RWPE1 (cell line): Measurements from ENCODE around the gene PLSCR1.
"Not testable (repeated sequence)": the region's sequence is repeated elsewhere in the genome, so short reads cannot be mapped to it uniquely, and the experiment has no call there.

Source experiments
- CTCF ChIA-PET: fragments of 350-600 bp; sonication (Branson Sonifier 250); formaldehyde crosslinking; extraction: SDS; loops from one replicate; lab custom pipeline; 2021; lab: Yijun Ruan, JAX
- POLR2A ChIA-PET: fragments of 400-600 bp; formaldehyde crosslinking; extraction: SDS; loops from one replicate; lab custom pipeline; 2020; ENCODE audit warnings: antibody characterized with exemption; ENCODE audit not compliant: low non-redundant PET; lab: Yijun Ruan, JAX
- DNase-seq: peaks from one replicate; pipeline ENCODE4 v3.0.0; 2012; ENCODE audit warnings: low spot score
- H3K27ac ChIP-seq: fragments of 450-650 bp; 2 replicates; pipeline ENCODE4 v1.5.1; 2017
- TF ChIP-seq, protein P1 (sequence below): fragments of 450-650 bp; conservative IDR thresholded peaks from 2 replicates; pipeline ENCODE4 v1.5.1; 2017; ENCODE audit warnings: low read depth, mild to moderate bottlenecking

The PLSCR1 gene

DNA sequence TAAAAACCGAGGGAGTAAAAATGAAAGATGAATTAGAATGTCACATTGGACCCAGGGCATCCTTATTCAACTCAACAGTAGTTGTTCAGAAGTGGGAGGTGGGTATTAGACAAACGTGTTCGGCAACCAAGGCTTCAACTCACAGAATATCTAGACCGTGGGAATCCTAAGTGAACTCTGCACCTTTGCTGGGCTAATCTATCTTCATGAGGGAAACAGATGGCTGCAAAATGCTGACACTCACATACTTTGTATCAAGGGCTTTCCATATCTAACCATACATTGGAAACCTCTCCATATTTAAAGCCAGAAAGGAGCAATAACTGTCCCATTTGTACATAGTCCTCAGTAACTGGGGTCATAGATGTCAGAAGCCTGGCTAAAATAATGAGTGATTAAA is 20.9 kb downstream of the PLSCR1 start:
- CTCF ChIA-PET = no interaction called here
- POLR2A ChIA-PET = no interaction called here
- no peak overlapping the region for H3K27ac ChIP-seq
- TF ChIP-seq, protein P1, sequence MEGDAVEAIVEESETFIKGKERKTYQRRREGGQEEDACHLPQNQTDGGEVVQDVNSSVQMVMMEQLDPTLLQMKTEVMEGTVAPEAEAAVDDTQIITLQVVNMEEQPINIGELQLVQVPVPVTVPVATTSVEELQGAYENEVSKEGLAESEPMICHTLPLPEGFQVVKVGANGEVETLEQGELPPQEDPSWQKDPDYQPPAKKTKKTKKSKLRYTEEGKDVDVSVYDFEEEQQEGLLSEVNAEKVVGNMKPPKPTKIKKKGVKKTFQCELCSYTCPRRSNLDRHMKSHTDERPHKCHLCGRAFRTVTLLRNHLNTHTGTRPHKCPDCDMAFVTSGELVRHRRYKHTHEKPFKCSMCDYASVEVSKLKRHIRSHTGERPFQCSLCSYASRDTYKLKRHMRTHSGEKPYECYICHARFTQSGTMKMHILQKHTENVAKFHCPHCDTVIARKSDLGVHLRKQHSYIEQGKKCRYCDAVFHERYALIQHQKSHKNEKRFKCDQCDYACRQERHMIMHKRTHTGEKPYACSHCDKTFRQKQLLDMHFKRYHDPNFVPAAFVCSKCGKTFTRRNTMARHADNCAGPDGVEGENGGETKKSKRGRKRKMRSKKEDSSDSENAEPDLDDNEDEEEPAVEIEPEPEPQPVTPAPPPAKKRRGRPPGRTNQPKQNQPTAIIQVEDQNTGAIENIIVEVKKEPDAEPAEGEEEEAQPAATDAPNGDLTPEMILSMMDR = no peak
- no peak for DNase-seq

DNA sequence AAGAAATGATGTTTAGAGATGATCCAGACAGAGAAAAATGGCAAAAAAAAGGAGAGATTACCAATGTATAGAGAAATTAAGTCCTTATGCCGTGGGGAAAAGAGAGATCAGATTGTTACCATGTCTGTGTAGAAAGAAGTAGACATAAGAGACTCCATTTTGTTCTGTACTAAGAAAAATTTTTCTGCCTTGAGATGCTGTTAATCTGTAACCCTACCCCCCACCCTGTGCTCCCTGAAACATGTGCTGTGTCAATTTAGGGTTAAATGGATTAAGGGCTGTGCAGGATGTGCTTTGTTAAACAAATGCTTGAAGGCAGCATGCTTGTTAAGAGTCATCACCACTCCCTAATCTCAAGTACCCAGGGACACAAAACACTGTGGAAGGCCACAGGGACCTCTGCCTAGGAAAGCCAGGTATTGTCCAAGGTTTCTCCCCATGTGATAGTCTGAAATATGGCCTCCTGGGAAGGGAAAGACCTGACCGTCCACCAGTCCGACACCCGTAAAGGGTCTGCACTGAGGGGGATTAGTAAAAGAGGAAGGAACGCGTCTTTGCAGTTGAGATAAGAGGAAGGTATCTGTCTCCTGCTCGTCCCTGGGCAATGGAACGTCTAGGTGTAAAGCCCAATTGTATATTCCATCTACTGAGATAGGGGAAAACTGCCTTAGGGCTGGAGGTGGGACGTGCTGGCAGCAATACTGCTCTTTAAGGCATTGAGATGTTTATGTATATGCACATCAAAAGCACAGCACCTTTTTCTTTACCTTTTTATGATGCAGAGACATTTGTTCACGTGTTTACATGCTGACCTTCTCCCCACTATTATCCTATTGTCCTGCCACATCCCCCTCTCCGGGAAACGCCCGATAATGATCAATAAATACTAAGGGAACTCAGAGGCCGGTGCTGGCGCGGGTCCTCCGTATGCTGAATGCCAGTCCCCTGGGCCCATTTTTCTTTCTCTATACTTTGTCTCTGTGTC is 21.9 kb downstream of the PLSCR1 start:
- POLR2A ChIA-PET, CTCF ChIA-PET, H3K27ac ChIP-seq, DNase-seq: not testable (repeated sequence)

DNA sequence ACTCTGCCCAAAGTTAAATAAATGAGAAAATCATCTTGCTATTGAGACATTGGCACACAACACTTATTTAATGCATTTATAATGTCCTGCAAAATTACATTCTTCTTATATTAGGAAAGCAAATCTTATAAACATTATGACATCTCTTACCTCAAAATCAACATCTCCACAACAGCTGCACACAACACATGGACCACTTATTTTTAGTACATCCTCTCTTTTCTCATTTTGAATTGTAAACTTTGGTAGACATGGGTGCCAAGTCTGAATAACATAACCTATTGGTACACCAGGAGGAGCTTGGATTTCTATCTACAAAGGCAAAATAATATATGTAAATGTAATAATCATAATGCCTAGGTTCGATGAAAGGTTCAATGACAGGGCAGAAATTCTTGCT is 23.0 kb downstream of the PLSCR1 start:
- ChIA-PET CTCF (no interaction called here), POLR2A (no interaction called here)
- no peak for DNase-seq
- H3K27ac ChIP-seq = no peak overlapping the region
- TF ChIP-seq, protein P1 = no peak

DNA sequence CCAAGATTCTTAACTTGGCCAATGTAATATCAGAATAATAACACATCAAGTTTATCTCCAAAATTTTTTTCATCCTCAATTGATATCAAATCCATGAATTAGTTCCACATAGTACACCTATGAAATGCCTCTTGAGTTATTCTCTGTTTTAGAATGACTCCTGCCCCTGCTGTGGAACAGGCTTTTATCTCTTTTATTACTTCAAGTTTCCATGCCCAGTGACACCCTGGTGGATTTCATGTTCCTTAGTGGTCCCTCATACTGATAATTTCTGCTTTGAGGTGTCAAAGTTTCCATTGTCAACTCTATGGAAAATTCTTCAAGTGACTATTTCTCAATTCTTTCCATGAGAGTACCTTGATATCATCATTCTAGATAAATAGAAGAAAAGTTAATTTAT is 24.6 kb downstream of the PLSCR1 start:
- DNase-seq = no peak
- ChIA-PET POLR2A (no interaction called here), CTCF (no interaction called here)
- TF ChIP-seq, protein P1 = no peak
- H3K27ac ChIP-seq = no peak overlapping the region

DNA sequence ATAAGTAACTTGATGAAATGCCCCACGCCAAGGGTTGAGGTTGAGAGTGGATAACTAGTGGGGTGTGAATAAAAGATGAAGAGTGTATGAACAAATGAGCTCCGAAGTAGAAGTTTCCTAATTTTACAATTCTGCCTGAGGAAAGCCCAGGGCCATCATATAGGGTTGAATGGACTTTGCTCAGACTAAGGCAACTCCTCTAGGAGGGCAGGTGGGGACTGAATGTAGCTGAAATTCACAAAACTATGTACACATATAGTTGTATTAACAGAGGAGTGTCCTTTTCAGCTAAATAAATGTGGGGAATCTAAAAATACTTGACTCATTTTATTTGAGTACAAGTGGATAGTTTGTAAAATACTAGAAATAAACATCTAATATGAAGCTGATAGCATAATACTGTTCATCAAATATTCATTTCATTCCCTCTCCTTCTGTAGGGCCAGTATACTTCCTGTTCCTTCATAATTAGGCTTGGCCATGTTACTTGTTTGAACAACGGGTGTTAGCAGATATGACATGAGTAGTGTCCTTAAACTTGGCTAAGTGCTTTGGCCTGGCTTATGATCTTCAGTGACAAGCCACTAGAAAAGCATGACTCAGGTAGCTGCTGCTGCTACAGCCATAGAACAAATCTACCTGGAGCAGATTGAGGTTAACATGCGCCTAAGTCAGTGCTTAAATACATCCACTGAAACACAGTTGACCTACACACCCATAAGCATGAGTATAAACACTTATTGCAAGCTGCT is 26.5 kb downstream of the PLSCR1 start:
- no peak overlapping the region for H3K27ac ChIP-seq
- ChIA-PET CTCF (interaction anchor here (0.6 kb wide), 1 partner anchor 85 kb away, joined by 3 read pairs; no protein-coding TSS in a partner anchor), POLR2A (no interaction called here)
- TF ChIP-seq, protein P1 = no peak
- DNase-seq = no peak

DNA sequence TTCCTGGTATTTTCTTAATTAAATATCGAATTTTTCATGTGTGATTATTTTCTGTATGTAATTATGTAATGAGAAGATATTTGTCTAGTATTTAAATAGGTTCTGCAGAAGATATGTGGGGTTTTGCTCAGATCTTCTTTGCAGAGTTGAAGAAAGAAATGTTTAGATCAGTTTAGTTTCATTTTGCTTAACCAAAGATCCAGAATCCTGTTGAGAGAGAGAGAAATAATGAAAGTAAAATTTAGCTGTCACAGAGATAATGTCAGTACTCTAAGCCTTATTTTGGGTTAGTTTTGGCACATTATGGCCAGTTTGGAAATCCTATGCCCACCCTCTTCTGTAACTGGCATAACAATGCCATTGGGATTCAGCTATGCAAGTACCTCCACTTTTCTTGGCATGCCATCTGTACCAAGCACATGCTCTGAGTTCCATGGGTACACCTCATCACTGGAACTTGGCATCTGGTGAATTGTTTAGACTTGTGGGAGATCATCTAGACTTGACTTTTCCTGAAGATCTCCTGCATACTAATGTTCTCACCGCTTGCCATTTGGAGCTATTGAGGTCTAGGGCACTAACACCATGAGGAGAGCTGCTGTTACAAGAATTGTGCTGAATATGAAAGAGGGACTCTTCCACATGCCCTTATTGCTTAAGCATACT is 30.9 kb downstream of the PLSCR1 start:
- CTCF ChIA-PET = interaction anchor here (0.7 kb wide), 1 partner anchor 11 kb away, joined by 3 read pairs; no protein-coding TSS in a partner anchor
- no peak for DNase-seq
- POLR2A ChIA-PET = no interaction called here
- TF ChIP-seq, protein P1 = no peak
- no peak overlapping the region for H3K27ac ChIP-seq
